Stomach smooth muscle (tissue), 2 donors: ENCODE measurements around the gene PLCL1.

Experiments
- H3K27ac ChIP-seq: one replicate; pipeline ENCODE4 v1.7.0; 2013; ENCODE audit warnings: mild to moderate bottlenecking, low read length, inconsistent platforms
- H3K27me3 ChIP-seq, 2 donors: one replicate each; pipeline ENCODE4 v1.7.0; 2013; ENCODE audit warnings: low read length in 2 of 2; ENCODE audit not compliant: insufficient read depth in 2 of 2, control insufficient read depth in 1 of 2
- H3K36me3 ChIP-seq, 2 donors: one replicate each; pipeline ENCODE4 v1.7.0; 2013; ENCODE audit warnings: low read length in 2 of 2; ENCODE audit not compliant: control insufficient read depth in 2 of 2, insufficient read depth in 2 of 2
- H3K4me1 ChIP-seq: one replicate; pipeline ENCODE4 v1.7.0; 2013; ENCODE audit warnings: low read length; ENCODE audit not compliant: control insufficient read depth, insufficient read depth
- H3K4me3 ChIP-seq, 2 donors: one replicate each; pipeline ENCODE4 v1.7.0; 2013; ENCODE audit warnings: low read length in 2 of 2
- H3K9ac ChIP-seq, 2 donors: one replicate each; pipeline ENCODE4 v1.7.0; 2013; ENCODE audit warnings: low read length in 2 of 2, mild to moderate bottlenecking in 1 of 2
- H3K9me3 ChIP-seq, 2 donors: one replicate each; pipeline ENCODE4 v1.7.0; 2013; ENCODE audit warnings: low read length in 2 of 2; ENCODE audit not compliant: control insufficient read depth in 2 of 2
- donor health status: healthy.
- donor health status: Pancreatic carcinoma.

PLCL1 gene

DNA sequence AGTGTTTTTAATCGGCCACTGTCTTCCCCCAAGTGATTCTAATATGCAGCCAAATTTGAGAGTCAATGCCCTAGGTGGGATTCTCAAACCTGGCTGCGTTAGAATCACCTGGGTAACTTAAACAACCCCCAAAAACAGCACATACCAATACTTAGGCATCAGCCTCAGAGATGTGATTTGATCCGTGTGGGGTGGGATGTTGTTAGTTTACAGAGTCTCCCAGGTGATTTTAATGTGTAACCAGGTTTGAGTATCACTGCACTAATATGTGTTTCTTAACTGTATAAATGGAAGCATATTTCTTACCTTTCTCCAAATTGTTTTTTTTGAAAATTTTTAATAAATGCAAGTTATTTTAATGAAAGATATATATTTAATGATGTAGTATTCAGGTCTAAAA is 135.4 kb downstream of the PLCL1 start:
- Histone ChIP-seq H3K4me3 (no peak overlapping the region), H3K27me3 (no peaks in the 10 kb centered on the region), H3K9me3 (no peaks in the 10 kb centered on the region), H3K27ac (no peak overlapping the region), H3K4me1 (no peaks in the 10 kb centered on the region), H3K36me3 (no peaks in the 10 kb centered on the region), H3K9ac (no peak overlapping the region)

DNA sequence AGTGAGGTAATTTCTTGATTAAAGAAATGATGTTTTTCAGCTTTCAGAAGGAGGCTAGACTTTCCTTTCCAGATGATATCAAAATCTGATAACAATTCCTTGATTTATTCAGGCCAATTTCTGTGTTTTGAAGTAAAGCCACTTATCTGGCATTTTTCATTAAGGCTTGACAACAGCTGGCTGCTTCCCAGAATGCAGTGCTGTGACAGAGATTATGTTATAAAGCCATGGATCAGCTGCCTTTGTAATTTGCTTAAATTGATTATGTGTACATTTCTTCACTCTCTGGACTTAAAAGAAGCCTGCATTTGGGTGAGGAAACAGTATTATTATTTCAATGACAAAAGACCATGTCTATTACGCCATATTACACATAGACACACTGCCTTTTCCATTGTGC is 136.0 kb downstream of the PLCL1 start:
- no peak overlapping the region for H3K4me3 ChIP-seq
- no peaks in the 10 kb centered on the region for H3K4me1 ChIP-seq

DNA sequence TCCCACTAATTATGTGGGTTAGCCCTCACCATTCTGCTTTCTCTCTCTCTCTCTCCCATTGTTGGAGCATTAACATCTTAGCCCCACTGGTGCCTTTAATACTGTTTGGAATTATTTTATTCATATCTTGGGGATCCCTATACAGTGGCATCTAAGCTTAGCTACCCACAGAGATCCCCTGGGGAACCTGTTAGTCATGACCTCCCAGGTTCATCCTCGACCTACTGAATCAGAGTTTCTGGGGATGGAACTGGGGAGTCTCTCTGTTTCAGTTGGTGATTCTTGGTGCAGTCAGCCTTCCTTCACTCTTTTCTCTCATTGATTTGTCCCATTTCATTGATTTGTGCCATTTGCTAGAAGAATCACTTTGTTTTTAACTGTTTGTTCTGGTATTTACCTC is 137.3 kb downstream of the PLCL1 start:
- H3K36me3 ChIP-seq, result no peaks in the 10 kb centered on the region
- H3K4me1 ChIP-seq, result no peaks in the 10 kb centered on the region
- H3K9ac ChIP-seq, result no peak overlapping the region
- no peak overlapping the region for H3K4me3 ChIP-seq
- H3K27me3 ChIP-seq, result no peaks in the 10 kb centered on the region
- no peaks in the 10 kb centered on the region for H3K9me3 ChIP-seq
- H3K27ac ChIP-seq, result no peak overlapping the region

More for the DNA sequence above, 136.0 kb downstream of the PLCL1 start:
- no peak overlapping the region for H3K9ac ChIP-seq
- H3K27me3 ChIP-seq, result no peaks in the 10 kb centered on the region
- H3K9me3 ChIP-seq, result no peaks in the 10 kb centered on the region
- H3K36me3 ChIP-seq, result no peaks in the 10 kb centered on the region
- H3K27ac ChIP-seq, result no peak overlapping the region

DNA sequence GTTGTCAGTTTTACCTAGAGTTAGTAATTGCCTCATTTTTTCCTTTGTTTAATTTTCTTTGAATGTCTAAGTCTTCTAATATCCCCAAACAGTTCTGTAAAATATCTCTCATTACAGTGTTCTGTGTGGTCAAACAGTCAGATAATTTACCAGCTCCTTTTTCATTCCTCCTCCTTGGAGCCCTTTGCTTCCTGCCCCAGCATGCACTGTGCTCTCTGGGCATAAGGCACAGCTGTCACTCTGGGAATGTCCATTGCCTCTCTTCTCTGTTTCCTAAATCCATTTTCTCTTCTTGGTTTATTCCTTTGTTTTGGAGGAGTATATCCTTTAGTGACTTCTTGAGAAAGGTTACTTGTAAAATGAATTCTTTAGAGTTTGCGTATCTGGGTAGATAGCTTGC is 139.3 kb downstream of the PLCL1 start:
- no peaks in the 10 kb centered on the region for H3K4me1 ChIP-seq
- H3K9ac ChIP-seq, result no peak overlapping the region
- no peaks in the 10 kb centered on the region for H3K9me3 ChIP-seq
- no peaks in the 10 kb centered on the region for H3K36me3 ChIP-seq
- no peak overlapping the region for H3K27ac ChIP-seq
- no peaks in the 10 kb centered on the region for H3K27me3 ChIP-seq
- no peak overlapping the region for H3K4me3 ChIP-seq

DNA sequence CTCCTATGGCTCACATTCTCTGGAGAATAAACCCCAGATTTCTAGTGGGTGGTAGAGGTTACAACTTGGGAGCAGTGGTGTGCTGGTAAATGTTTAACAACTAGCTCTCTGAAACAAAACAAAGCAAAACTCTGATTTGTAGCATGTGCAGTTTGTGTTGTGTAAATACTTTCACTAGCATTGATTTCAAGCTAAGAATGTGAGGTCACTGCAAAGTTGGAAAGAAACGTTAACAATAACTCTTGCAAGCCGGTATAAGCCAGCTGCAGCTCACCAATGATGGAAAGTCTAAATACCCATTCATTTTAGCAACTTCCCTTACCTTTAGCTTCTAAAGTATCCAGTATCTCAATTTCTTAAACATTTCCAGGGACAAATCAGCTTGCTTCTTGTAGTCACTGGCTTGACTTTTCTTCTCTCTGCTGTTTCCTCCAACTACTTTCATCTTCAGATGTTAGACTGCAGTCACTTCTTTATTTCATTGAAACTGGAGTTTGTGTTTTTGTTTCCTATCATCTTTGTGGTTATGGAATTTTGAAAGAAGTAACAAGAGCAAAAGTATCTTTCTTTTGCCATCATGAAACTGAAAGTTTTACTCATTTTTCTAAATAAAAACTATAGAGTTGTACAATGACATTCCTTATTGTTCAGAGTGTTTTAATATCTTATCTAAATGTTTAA is 140.2 kb downstream of the PLCL1 start:
- H3K27me3 ChIP-seq, result no peaks in the 10 kb centered on the region
- no peaks in the 10 kb centered on the region for H3K9me3 ChIP-seq
- H3K36me3 ChIP-seq, result no peaks in the 10 kb centered on the region
- no peak overlapping the region for H3K9ac ChIP-seq
- no peaks in the 10 kb centered on the region for H3K4me1 ChIP-seq
- no peak overlapping the region for H3K4me3 ChIP-seq
- H3K27ac ChIP-seq, result no peak overlapping the region

DNA sequence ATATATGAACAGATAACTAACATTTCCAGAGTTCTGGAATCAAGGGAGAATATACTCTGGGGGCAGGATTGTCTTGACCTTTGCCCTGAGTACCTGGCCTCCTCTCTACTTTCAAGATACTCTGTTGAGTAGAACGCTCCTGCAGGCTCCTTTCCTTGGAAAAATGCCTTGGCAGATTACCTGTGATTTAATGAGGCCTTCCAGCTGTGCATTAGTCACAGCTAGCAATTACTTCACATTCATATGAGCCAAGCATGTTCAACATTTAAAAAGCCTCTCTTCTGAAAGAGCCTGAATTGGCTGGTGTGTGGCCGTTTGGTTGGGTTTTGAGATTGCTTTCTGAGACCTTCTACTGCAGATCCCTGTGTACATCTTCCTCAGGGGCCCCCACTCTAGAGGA is 142.2 kb downstream of the PLCL1 start:
- H3K9ac ChIP-seq, result no peak overlapping the region
- no peaks in the 10 kb centered on the region for H3K36me3 ChIP-seq
- H3K27ac ChIP-seq, result no peak overlapping the region
- H3K4me3 ChIP-seq, result no peak overlapping the region
- no peaks in the 10 kb centered on the region for H3K4me1 ChIP-seq
- no peaks in the 10 kb centered on the region for H3K9me3 ChIP-seq
- H3K27me3 ChIP-seq, result no peaks in the 10 kb centered on the region

DNA sequence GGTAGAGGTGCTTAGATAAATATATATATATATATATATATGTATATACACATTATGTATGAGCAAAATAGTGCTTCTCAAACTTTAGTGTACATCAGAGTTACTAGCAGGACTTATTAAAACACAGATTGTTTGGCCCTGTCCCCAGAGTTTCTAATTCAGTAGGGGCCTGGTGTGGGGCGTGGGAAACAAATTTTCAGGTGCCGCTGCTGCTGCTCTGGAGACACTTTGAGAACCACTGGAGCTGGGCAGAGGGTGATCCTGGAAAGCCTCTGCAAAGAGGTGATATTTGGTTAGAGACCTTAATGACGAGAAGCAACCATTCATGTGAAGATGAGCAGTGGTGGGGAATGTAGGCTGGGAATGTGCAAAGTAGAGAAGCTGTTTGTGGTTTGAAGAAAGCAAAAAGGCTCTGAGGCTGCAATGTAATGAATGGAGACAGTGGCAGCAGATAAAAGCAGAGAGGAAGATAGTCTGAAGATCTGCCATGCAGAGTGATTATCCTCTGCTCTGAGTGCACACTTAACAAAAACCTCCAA is 142.9 kb downstream of the PLCL1 start:
- H3K27ac ChIP-seq, result no peak overlapping the region
- H3K36me3 ChIP-seq, result no peaks in the 10 kb centered on the region
- no peaks in the 10 kb centered on the region for H3K9me3 ChIP-seq
- no peaks in the 10 kb centered on the region for H3K27me3 ChIP-seq
- no peak overlapping the region for H3K9ac ChIP-seq
- no peaks in the 10 kb centered on the region for H3K4me1 ChIP-seq
- H3K4me3 ChIP-seq, result no peak overlapping the region

DNA sequence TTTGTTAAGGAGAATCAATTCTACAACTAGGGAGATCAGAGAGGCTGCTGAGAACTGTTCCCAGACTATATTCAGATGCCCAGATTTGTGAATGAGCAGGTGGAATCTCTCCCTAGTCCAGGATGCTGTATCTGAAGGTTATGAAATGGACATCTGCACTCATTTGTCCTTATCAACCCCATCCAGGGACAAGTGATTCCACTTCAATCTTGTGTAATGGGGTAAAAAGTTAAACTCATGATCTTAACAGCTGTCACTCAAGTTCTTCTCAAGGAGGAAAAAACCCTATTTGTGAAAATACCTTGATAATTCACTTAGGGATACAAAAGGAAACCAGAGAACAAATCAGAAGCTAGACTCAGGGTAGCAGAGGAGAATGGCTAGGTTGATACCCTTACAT is 144.8 kb downstream of the PLCL1 start:
- Histone ChIP-seq H3K4me1 (no peaks in the 10 kb centered on the region), H3K9ac (no peak overlapping the region), H3K27ac (no peak overlapping the region), H3K4me3 (no peak overlapping the region), H3K27me3 (no peaks in the 10 kb centered on the region), H3K36me3 (no peaks in the 10 kb centered on the region), H3K9me3 (no peaks in the 10 kb centered on the region)

DNA sequence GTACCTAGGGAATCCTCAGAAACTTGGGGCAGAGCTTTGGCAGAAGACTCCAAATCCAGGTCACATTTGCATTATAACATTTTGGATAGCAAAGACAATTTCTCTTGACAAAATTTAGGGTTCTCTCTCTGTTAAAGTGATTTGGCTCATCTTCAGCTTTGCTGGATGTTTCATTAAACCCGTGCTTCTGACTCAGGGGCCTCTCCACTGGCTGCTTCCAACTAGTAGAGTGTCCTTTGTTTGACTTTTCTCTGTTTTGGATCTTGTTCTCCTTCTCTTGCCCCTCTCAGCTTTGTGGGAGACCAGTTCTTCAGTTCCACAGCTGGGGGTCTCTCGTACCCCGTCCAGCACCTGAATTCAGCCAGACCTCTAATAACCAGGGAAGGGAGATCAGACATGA is 145.6 kb downstream of the PLCL1 start:
- H3K4me3 ChIP-seq, result no peak overlapping the region
- H3K4me1 ChIP-seq, result no peaks in the 10 kb centered on the region
- H3K9me3 ChIP-seq, result no peaks in the 10 kb centered on the region
- no peak overlapping the region for H3K9ac ChIP-seq
- no peaks in the 10 kb centered on the region for H3K36me3 ChIP-seq
- H3K27ac ChIP-seq, result no peak overlapping the region
- no peaks in the 10 kb centered on the region for H3K27me3 ChIP-seq

DNA sequence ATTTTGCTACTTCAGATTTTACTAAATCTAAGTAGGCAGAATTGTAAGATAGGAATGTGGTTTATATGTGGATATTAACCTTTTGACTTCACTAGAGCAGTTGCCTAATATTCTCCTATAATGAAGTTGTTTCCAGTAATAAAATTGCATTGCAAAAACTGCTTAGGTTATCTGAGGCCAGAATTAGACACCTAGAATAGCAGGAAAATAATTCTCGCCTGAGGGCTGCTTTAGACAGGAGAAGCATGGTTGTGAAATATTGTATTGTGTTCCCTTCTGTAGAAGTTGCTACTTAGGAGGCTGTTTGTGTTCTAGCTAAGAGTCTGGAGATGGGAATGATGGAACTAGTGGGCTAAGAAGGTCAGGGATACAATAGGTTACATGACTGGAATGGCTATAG is 146.3 kb downstream of the PLCL1 start:
- Histone ChIP-seq H3K27me3 (no peaks in the 10 kb centered on the region), H3K4me3 (no peak overlapping the region), H3K27ac (no peak overlapping the region), H3K9me3 (no peaks in the 10 kb centered on the region), H3K9ac (no peak overlapping the region), H3K4me1 (no peaks in the 10 kb centered on the region), H3K36me3 (no peaks in the 10 kb centered on the region)

DNA sequence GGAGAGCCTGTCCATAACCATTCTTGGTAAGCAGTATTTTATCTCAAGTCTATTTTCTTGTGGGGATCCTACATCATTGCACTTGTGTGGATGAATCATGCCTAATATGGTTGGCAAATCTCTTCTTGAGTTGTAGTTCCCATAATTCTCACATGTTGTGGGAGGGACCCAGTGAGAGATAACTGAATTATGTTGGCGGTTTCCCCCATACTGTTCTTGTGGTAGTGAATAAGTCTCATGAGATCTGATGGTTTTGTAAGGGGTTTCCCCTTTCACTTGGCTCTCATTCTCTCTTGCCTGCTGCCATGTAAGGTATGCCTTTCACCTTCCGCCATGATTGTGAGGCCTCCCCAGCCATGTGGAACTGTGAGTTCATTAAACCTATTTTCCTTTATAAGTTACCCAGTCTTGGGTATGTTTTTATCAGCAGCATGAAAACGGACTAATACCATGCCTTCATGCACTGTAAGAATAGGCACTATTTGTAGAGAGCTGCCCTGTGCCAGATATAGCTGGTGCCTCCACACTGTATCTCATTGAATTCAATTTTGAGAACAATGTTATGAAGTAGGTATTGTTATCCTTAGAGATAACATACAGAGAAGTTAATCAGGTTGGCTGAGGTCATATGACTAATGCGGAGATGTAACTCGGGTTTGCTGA is 148.3 kb downstream of the PLCL1 start:
- Histone ChIP-seq H3K36me3 (no peaks in the 10 kb centered on the region), H3K9ac (no peak overlapping the region), H3K4me3 (no peak overlapping the region), H3K27me3 (no peaks in the 10 kb centered on the region), H3K4me1 (no peaks in the 10 kb centered on the region), H3K9me3 (no peaks in the 10 kb centered on the region), H3K27ac (no peak overlapping the region)
